ENCODE measurements around the gene GABRE. TPM values are rescaled to one million over a fixed set of nuclear protein-coding genes. Genes with fewer than 3 reads are reported as not detected.

Gene GABRE
- total and polyA plus RNA-seq, 10 of the 15 experiments (the other 5 are each of a cell fraction or from before 2014, with no cell fraction given), result 0.01 to 0.15 (median 0.10) TPM; not detected in 6

GRCh38 chrX:151935358-151935757 is 39.1 kb downstream of the GABRE start:
- Histone ChIP-seq H3K4me1 (ENCODE audit: control insufficient read depth, insufficient read depth, low read length) (no peaks in the 10 kb centered on the region), H3K9ac (ENCODE audit: control insufficient read depth, insufficient read depth, low read length) (no peak overlapping the region), H2AFZ (ENCODE audit: control insufficient read depth, low read depth, low read length) (no peak overlapping the region), H3K4me3 (no peak overlapping the region), H3K4me2 (ENCODE audit: control insufficient read depth, insufficient read depth) (no peak overlapping the region), H3K79me2 (ENCODE audit: control insufficient read depth, insufficient read depth, low read length) (no peaks in the 10 kb centered on the region), H4K20me1 (ENCODE audit: control insufficient read depth, insufficient read depth) (no peaks in the 10 kb centered on the region), H3K9me3 (replicated peaks; ENCODE audit: control insufficient read depth, insufficient read depth, low read length) (no peaks in the 10 kb centered on the region), H3K27me3 (replicated peaks in 1 of 2; ENCODE audit: control insufficient read depth in 2 of 2, insufficient read depth in 2 of 2, low read length in 1 of 2) (no peaks in the 10 kb centered on the region), H3K27ac (ENCODE audit: control insufficient read depth, insufficient read depth) (no peak overlapping the region), H3K36me3 (ENCODE audit: control insufficient read depth in 2 of 2, insufficient read depth in 2 of 2, low read length in 1 of 2) (no peaks in the 10 kb centered on the region)
- DNase-seq (ENCODE audit: low read depth, low spot score) (no peak), FAIRE-seq (no peak), ATAC-seq (no peak)
- in situ Hi-C loops (cut with MboI) (no loop called here), intact Hi-C loops (cut with micrococcal nuclease; ENCODE audit: unreplicated experiment) (no loop called here)
- RAD21 ChIA-PET (ENCODE audit: unreplicated experiment), result no interaction called here
- SMC1A ChIA-PET (ENCODE audit: uncharacterized antibody, unreplicated experiment), result no interaction called here
- WGBS (ENCODE audit: insufficient coverage, insufficient replicate concordance, low lambda C conversion rate, missing lambda C conversion rate), result 21% methylated on average over 1 of the region's 1 CpG
- BruUV-seq (replicated peaks), result no TSS peak
- CTCF ChIA-PET, result no interaction called here
- TF ChIP-seq CUX1 (IDR thresholded peaks at IDR 0.05; ENCODE audit: insufficient replicate concordance, low read depth, low read length), result no peak
- no peak for TF ChIP-seq ELK1 (IDR thresholded peaks at IDR 0.05; ENCODE audit: low read depth, low read length)
- TF ChIP-seq RBBP5 (conservative IDR thresholded peaks at IDR 0.05), result no peak
- no peak for TF ChIP-seq SIN3A (IDR thresholded peaks at IDR 0.05; ENCODE audit: low read depth, low read length)
- TF ChIP-seq LARP7 (IDR thresholded peaks at IDR 0.05), result no peak
- TF ChIP-seq PRDM15 (CRISPR knock-in tag; IDR thresholded peaks at IDR 0.05), result no peak
- no peak for TF ChIP-seq RAD51 (IDR thresholded peaks at IDR 0.05)
- TF ChIP-seq E2F4 (IDR thresholded peaks at IDR 0.05; ENCODE audit: low read depth, low read length), result no peak
- TF ChIP-seq ZSCAN29 (IDR thresholded peaks at IDR 0.05), result no peak
- TF ChIP-seq USF1 (IDR thresholded peaks at IDR 0.05; ENCODE audit: borderline replicate concordance, extremely low read length, insufficient read depth, low read depth, low read length), result no peak
- POLR2A ChIA-PET, result no interaction called here
